PC-9 (cell line): ENCODE data around the gene EPHB1. TPM values are rescaled to one million over a fixed set of nuclear protein-coding genes. Genes with fewer than 3 reads are reported as not detected.

Source experiments
- BruUV-seq: library from RNA; stranded (reverse); fragments of 400-500 nt; replicated peaks from 2 replicates; lab custom pipeline; 2021; lab: Mats Ljungman, UMichigan
- CTCF ChIA-PET: fragments of 300-600 bp; sonication (Branson Sonifier 250); formaldehyde crosslinking; loops from one replicate; lab custom pipeline; 2022; ENCODE audit warnings: antibody characterized with exemption; lab: Charles Lee
- POLR2A ChIA-PET: fragments of 300-600 bp; sonication (Branson Sonifier 250); formaldehyde crosslinking; loops from one replicate; lab custom pipeline; 2022; ENCODE audit warnings: antibody characterized with exemption; ENCODE audit not compliant: unreplicated experiment; lab: Charles Lee
- DNase-seq, 2 experiments: peaks; one replicate each; pipeline versions ENCODE4 v3.0.0 to v3.0.0-alpha.2; 2015 to 2022; ENCODE audit warnings: mixed read lengths in 1 of 2
- H2AFZ ChIP-seq: fragments of 200-600 bp; sonication (generic); 2 replicates; pipeline ENCODE4 v1.8.1; 2017; ENCODE audit warnings: antibody characterized with exemption
- H3F3A ChIP-seq: fragments of 200-600 bp; sonication (generic); 2 replicates; pipeline ENCODE4 v1.8.1; 2017; ENCODE audit warnings: antibody characterized with exemption, mild to moderate bottlenecking, low read depth; ENCODE audit not compliant: insufficient read depth
- H3K27ac ChIP-seq: fragments of 200-600 bp; sonication (generic); 2 replicates; pipeline ENCODE4 v1.6.1; 2016; ENCODE audit warnings: mixed run types
- H3K27me3 ChIP-seq: fragments of 200-600 bp; sonication (generic); 2 replicates; pipeline ENCODE4 v1.6.1; 2016; ENCODE audit warnings: low read depth, mixed run types; ENCODE audit not compliant: insufficient read depth
- H3K36me3 ChIP-seq: fragments of 200-600 bp; sonication (generic); 2 replicates; pipeline ENCODE4 v1.6.1; 2016; ENCODE audit warnings: low read depth, mixed run types
- H3K4me1 ChIP-seq: fragments of 200-600 bp; sonication (generic); replicated peaks from 2 replicates; pipeline ENCODE4 v1.6.1; 2016; ENCODE audit warnings: mixed run types; ENCODE audit not compliant: insufficient read depth
- H3K4me2 ChIP-seq: fragments of 200-600 bp; sonication (generic); 2 replicates; pipeline ENCODE4 v1.6.1; 2017; ENCODE audit warnings: mixed run types
- H3K4me3 ChIP-seq: fragments of 200-600 bp; sonication (generic); 2 replicates; pipeline ENCODE4 v1.6.1; 2016; ENCODE audit warnings: mixed run types
- H3K79me2 ChIP-seq: fragments of 200-600 bp; sonication (generic); 2 replicates; pipeline ENCODE4 v1.6.1; 2017; ENCODE audit warnings: low read depth, mixed run types
- H3K9me2 ChIP-seq: fragments of 200-600 bp; sonication (generic); 2 replicates; pipeline ENCODE4 v1.8.1; 2017; ENCODE audit warnings: mild to moderate bottlenecking; ENCODE audit not compliant: insufficient read depth
- H3K9me3 ChIP-seq: fragments of 200-600 bp; sonication (generic); 2 replicates; pipeline ENCODE4 v1.8.1; 2016; ENCODE audit warnings: low read depth; ENCODE audit not compliant: insufficient read depth
- H4K20me1 ChIP-seq: fragments of 200-600 bp; sonication (generic); 2 replicates; pipeline ENCODE4 v1.8.1; 2017; ENCODE audit not compliant: insufficient read depth
- CTCF ChIP-seq: fragments of 200-600 bp; sonication (generic); conservative IDR thresholded peaks from 2 replicates; pipeline ENCODE4 v1.6.1; 2017; ENCODE audit warnings: mixed run types, antibody characterized with exemption, mild to moderate bottlenecking, moderate library complexity
- EZH2 ChIP-seq: fragments of 200-600 bp; sonication (generic); IDR thresholded peaks from 2 replicates; pipeline ENCODE4 v1.8.0; 2017; ENCODE audit warnings: antibody characterized with exemption, low read depth
- intact Hi-C: fragments of 100-400 bp; cut with micrococcal nuclease; formaldehyde crosslinking; loops from one replicate; pipeline ENCODE4 v1.10.0; 2022; ENCODE audit not compliant: unreplicated experiment
- total RNA-seq: library from RNA; stranded (reverse); gene quantifications from 2 replicates; pipeline ENCODE4 v1.2.3, GENCODE V29; 2021

EPHB1 gene
- total RNA-seq, 1 experiment from 2014 or later: 0.15 TPM

- no peaks in the 10 kb centered on the region for H3K36me3 ChIP-seq
- H3K4me1 ChIP-seq: no peaks in the 10 kb centered on the region
- intact Hi-C loops: no loop called here
- H3K79me2 ChIP-seq: no peaks in the 10 kb centered on the region
- H2AFZ ChIP-seq: no peak overlapping the region
- CTCF ChIA-PET: no interaction called here
- H3F3A ChIP-seq: no peaks in the 10 kb centered on the region
- H3K27ac ChIP-seq: no peak overlapping the region
- DNase-seq: no peak
- no peaks in the 10 kb centered on the region for H3K9me3 ChIP-seq
- no peak overlapping the region for H3K4me2 ChIP-seq
- no peak overlapping the region for H3K4me3 ChIP-seq
- POLR2A ChIA-PET: no interaction called here
- H4K20me1 ChIP-seq: no peaks in the 10 kb centered on the region
- no TSS peak for BruUV-seq
- 0 out of 2 replicates have a peak, but pooled peaks cover 6% of the 10 kb centered on the region for H3K27me3 ChIP-seq
- TF ChIP-seq EZH2: no peak
- TF ChIP-seq CTCF: no peak
- H3K9me2 ChIP-seq: no peaks in the 10 kb centered on the region
Observed at GRCh38 chr3:134839990-134840389, 44.9 kb downstream of the EPHB1 start.

GRCh38 chr3:134840459-134840858, 45.4 kb downstream of the EPHB1 start:
- no peak for DNase-seq

GRCh38 chr3:134846084-134846483, 51.0 kb downstream of the EPHB1 start:
- POLR2A ChIA-PET: no interaction called here
- H3K9me3 ChIP-seq: no peaks in the 10 kb centered on the region
- intact Hi-C loops: no loop called here
- H3K36me3 ChIP-seq: no peaks in the 10 kb centered on the region
- no peak overlapping the region; the same call in 1 of the 2 replicates for H3K4me2 ChIP-seq
- TF ChIP-seq CTCF (no peak), EZH2 (no peak)
- no peak overlapping the region for H3K4me3 ChIP-seq
- H4K20me1 ChIP-seq: no peaks in the 10 kb centered on the region
- peak overlapping the region; percentile 48 for H3K27ac ChIP-seq
- H3F3A ChIP-seq: 0 out of 2 replicates have a peak, but pooled peaks cover 4% of the 10 kb centered on the region
- no peaks in the 10 kb centered on the region for H3K27me3 ChIP-seq
- H3K9me2 ChIP-seq: no peaks in the 10 kb centered on the region
- no peak for DNase-seq
- CTCF ChIA-PET: no interaction called here
- H2AFZ ChIP-seq: no peak overlapping the region
- no peaks in the 10 kb centered on the region for H3K79me2 ChIP-seq
- BruUV-seq: no TSS peak
- peaks cover 14% of the 10 kb centered on the region for H3K4me1 ChIP-seq

More at GRCh38 chr3:134840459-134840858, 45.4 kb downstream of the EPHB1 start:
- no peak overlapping the region for H3K27ac ChIP-seq
- no peaks in the 10 kb centered on the region for H3F3A ChIP-seq
- H2AFZ ChIP-seq: no peak overlapping the region
- no peak for TF ChIP-seq EZH2
- no peak for TF ChIP-seq CTCF
- H4K20me1 ChIP-seq: no peaks in the 10 kb centered on the region
- H3K9me3 ChIP-seq: no peaks in the 10 kb centered on the region
- BruUV-seq: no TSS peak
- H3K4me3 ChIP-seq: no peak overlapping the region
- H3K36me3 ChIP-seq: no peaks in the 10 kb centered on the region
- ChIA-PET CTCF (interaction anchor here (0.6 kb wide), 1 partner anchor 47 kb away, joined by 25 read pairs; no protein-coding TSS in a partner anchor), POLR2A (no interaction called here)
- H3K4me1 ChIP-seq: no peaks in the 10 kb centered on the region
- no peak overlapping the region for H3K4me2 ChIP-seq
- H3K79me2 ChIP-seq: no peaks in the 10 kb centered on the region
- no peaks in the 10 kb centered on the region for H3K9me2 ChIP-seq
- 0 out of 2 replicates have a peak, but pooled peaks cover 6% of the 10 kb centered on the region for H3K27me3 ChIP-seq
- intact Hi-C loops: no loop called here
